GM13977 (cell line): ENCODE measurements around the gene ACAD11.
A peak's percentile ranks its signal among the peaks of the same experiment; 100 is the strongest.

Experiments used
- DNase-seq: peaks from one replicate; pipeline ENCODE4 v3.0.0; 2012; ENCODE audit warnings: low spot score
- CTCF ChIP-seq: IDR thresholded peaks from 2 replicates; pipeline ENCODE4 v1.5.1; 2012; ENCODE audit warnings: mild to moderate bottlenecking, control low read depth; ENCODE audit not compliant: insufficient read depth; ENCODE audit errors: extremely low read depth, missing control alignments
- in situ Hi-C: fragments of 300-500 bp; cut with MboI; formaldehyde crosslinking; loops from one replicate; pipeline ENCODE4 v1.12.0; 2022; ENCODE audit warnings: low sequenced_read_pairs, low pct_unique_long_range_greater_than_20kb, mixed read lengths, inconsistent platforms; ENCODE audit not compliant: unreplicated experiment

ACAD11 gene

DNA sequence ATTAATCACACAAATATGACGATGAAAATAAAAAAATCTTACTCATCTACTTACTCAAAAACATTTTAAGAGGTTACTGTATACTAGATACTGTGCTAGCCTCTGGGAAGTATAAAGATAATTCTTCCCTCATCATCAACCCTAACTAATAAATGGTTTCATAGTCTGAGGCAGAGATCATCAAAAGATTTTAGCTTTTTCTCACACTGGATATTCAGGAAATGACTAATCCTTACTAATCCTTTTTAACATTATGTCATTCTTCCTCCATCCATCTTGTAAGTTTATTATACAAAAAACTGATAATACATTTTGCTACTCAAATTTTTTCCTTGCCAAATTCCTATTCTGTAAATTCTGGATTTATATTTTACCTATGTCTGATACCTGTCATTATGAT lies 29.7 kb downstream of the ACAD11 start:
- no peak for TF ChIP-seq CTCF
- DNase-seq = no peak
- in situ Hi-C loops = no loop called here

GRCh38 chr3:132628157-132628556 lies 31.5 kb downstream of the ACAD11 start:
- no peak for TF ChIP-seq CTCF
- in situ Hi-C loops = no loop called here
- DNase-seq = no peak

- in situ Hi-C loops = no loop called here
- no peak for TF ChIP-seq CTCF
- DNase-seq = no peak
Measured at GRCh38 chr3:132626955-132627354, 32.7 kb downstream of the ACAD11 start.

DNA sequence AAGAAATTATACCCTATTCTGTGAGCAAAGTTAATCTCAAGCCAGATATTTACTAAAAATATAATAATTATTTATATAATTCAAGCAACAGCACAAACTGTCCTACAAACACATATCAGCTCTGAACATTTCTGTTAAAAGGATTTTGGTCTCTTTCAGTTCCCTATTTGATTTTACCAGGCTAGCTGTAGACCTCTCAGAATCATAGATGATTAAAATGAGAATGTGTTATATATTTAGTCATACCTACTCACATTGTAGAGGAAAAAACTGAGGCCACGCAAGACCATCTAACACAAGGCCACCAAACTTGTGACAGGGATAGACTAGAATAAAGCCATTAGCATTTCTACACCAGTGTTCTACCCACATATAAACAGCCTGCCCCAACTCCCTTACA lies 34.0 kb downstream of the ACAD11 start:
- peak; percentile 32 for DNase-seq
- no peak for TF ChIP-seq CTCF
- in situ Hi-C loops = no loop called here

DNA sequence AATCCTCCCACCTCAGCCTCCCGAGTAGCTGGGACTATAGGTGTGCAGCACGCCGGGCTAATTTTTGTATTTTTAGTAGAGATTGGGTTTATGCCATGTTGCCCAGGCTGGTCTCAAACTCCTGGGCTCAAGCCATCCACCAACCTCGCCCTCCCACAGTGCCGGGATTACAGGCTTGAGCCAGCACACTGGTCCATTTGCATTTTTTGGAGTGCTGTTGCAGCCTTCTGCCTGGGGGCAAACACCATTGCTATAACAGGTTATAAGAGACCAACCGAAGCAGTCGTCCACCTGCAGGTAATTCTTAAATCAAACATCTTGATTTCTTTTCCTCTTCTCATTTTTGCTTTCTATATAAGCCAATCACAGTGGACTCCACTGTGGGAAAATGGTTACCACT lies 34.8 kb downstream of the ACAD11 start:
- DNase-seq = no peak
- in situ Hi-C loops = no loop called here
- no peak for TF ChIP-seq CTCF

DNA sequence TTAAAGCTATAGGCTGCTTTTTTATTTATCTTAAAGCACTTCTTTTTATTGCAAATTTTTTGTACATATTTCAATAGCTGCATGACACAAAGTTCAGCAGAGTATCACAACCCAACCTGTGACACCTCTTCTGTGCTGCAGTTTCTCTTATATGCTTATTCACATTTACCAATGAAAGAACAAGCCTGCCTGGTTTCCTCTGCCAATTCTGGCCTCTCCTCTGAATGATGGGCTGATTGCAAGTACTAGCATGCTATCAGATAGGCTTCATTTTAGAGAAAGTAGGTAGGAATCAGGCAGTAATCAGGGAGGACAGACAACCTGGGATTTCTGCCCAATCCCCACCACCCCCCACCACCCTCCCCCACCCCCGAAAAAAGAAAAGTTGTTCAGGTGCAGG lies 36.0 kb downstream of the ACAD11 start:
- DNase-seq = no peak

More for the DNA sequence above, 36.0 kb downstream of the ACAD11 start:
- no peak for TF ChIP-seq CTCF
- in situ Hi-C loops = no loop called here
